Measurements from ENCODE around the gene FSTL4. TPM values are rescaled to one million over a fixed set of nuclear protein-coding genes. Genes with fewer than 3 reads are reported as not detected.

FSTL4 gene
- total RNA-seq, 3 donors from 2014 or later, result 0.42 to 1.7 (median 0.46) TPM

DNA sequence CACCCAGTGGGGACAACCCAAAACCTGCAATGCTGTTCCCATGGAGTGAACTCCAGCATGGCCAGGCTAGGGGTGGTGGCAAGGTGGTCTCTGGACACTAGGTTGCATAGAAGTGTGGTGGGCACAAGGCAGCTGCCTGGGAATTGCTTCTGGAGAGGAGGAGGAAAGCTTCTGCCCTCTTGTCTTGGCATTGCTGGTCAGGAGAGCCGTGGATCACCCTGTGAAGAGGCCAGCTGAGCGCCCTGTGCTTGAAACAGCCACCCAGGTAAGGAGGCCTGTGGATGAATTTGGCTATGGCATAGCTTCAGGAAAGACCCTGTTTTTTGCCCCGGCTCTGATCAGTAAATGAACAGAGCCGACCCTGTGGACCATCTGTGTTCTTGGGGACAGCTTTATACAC lies 287.4 kb downstream of the FSTL4 start:
- Mint-ChIP-seq H3K9me3 (no peaks in the 10 kb centered on the region), H3K4me1 (ENCODE audit: low read depth) (peaks cover 12% of the 10 kb centered on the region), H3K36me3 (ENCODE audit: insufficient read depth) (no peaks in the 10 kb centered on the region), H3K4me3 (no peak overlapping the region), H3K27me3 (ENCODE audit: low read depth) (no peaks in the 10 kb centered on the region)
- no peak for ATAC-seq
- no peak for DNase-seq

DNA sequence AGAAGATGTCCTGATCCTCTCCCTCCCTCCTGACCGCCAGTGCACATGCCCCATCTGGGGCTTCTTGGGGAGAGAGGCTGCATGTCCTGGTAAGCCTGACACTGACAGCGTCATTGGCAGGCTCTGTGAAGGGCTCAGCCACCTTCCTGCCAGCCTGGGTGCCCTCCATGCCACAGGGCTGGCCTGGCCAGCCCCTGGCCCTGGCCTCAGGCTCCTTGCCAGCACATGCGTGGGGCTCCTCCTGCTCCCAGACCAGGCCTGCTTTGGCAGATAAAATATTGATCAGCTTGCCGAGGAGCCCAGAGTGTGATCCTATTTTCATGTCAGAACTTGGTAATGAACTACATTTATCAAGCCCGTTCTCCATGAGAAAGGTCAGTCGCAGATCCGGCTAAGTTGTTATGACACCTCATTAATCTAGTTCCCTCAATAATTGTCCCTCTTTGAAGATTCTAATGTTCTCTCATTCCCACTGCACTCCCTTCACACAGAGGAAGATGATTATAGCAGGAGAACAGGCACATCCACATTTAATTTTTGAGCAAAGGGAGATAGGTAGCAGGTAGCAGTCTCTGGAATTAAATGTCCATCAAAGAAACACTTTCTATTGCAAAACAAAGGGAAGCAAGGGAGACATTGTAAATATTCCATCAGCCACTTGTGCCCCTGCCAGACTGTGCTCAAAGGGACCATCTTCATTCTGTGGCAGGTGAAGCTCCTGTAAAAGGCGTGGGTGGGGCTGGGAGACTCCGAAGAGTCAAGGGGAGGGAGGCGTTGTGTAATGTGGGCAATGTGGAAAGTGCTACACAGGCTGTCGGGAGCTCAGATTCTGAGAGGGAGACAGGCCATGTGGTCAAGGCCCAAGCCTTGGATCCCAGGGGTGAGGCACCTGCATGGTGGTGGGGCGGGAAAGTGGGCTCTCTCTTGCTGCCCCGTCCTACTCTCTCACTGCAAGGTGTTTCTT lies 288.6 kb downstream of the FSTL4 start:
- DNase-seq, result no peak
- H3K9me3 Mint-ChIP-seq, result no peaks in the 10 kb centered on the region
- no peaks in the 10 kb centered on the region for H3K36me3 Mint-ChIP-seq (ENCODE audit: insufficient read depth)
- no peak for ATAC-seq
- no peak overlapping the region for H3K4me3 Mint-ChIP-seq
- H3K27me3 Mint-ChIP-seq (ENCODE audit: low read depth), result no peaks in the 10 kb centered on the region
- H3K4me1 Mint-ChIP-seq (ENCODE audit: low read depth), result peaks cover 12% of the 10 kb centered on the region

DNA sequence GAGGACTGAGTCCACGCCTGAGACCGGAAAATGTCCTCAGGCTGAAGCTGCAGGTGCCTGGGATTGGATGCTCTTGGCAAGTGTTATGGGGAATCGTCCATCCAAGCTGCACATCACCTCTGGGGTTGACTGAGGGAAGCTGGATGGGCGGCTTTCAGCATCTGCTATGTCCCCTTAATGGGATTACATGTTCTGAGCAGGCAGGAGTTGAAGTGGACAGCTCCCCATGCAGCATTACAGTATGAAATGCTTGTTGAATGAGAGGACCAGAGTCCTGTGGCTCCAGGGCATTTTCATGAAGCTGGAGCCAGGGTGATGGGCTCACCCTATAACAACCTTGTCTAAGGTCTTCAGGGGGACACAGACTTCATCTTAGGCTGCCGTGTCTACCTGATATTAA lies 289.6 kb downstream of the FSTL4 start:
- H3K9me3 Mint-ChIP-seq, result no peaks in the 10 kb centered on the region
- no peak overlapping the region for H3K4me3 Mint-ChIP-seq
- DNase-seq (no peak), ATAC-seq (no peak)
- no peaks in the 10 kb centered on the region for H3K36me3 Mint-ChIP-seq (ENCODE audit: insufficient read depth)
- peaks cover 12% of the 10 kb centered on the region for H3K4me1 Mint-ChIP-seq (ENCODE audit: low read depth)
- H3K27me3 Mint-ChIP-seq (ENCODE audit: low read depth), result no peaks in the 10 kb centered on the region

DNA sequence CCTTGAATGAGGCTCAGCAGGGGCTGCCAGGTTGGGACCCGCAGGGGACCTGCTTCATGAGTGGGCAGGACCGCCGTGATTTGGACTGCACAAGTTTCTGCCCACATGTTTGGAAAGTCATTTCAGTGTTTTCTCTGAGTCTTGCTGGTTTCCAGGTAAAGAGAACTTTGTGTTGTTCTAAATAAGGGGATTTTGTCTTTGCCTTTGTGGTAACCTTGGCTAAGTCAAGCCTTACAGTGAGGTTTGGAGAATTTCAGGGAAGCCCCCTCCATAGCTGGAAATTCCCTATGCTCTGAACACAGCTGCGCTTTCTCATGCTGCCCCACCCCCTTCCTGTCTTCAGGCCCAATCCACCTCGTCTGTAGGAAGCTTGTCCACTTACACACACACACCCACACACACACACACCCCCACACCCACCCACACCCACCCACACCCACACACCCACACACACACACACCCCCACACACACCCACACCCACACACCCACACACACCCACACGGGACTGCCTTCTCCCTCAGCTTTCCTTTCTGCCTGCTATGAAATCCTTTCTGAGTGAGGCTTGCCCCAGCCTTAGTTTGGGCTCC lies 290.4 kb downstream of the FSTL4 start:
- H3K27me3 Mint-ChIP-seq (ENCODE audit: low read depth), result no peaks in the 10 kb centered on the region
- ATAC-seq (peak; percentile 68 to 76), DNase-seq (no peak)
- H3K4me3 Mint-ChIP-seq, result no peak overlapping the region
- H3K36me3 Mint-ChIP-seq (ENCODE audit: insufficient read depth), result no peaks in the 10 kb centered on the region
- H3K9me3 Mint-ChIP-seq, result no peaks in the 10 kb centered on the region
- peaks cover 12% of the 10 kb centered on the region for H3K4me1 Mint-ChIP-seq (ENCODE audit: low read depth)

DNA sequence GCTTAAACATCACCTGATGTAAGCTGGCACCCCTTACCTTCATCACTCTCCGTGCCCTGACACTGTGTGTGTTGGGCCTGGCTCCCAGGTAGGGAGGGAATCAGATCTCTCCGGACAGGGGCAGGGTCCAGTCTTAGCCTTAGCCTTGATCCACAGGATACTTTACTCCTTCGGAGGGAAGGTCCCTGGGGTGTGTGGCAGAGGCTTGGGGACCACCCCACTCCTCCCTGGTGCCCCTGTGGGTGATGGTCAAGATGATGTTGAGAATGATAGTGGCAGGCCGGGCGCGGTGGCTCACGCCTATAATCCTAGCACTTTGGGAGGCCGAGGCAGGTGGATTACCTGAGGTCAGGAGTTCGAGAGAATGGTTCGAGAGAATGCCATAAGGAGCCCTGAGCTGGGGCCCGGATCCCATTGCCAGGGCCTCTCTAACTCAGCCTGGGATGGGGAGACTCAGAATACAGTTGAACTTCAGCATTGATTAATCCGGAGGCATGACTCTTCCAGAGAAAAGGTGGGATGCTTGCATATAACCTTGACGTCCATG lies 291.0 kb downstream of the FSTL4 start:
- Mint-ChIP-seq H3K36me3 (ENCODE audit: insufficient read depth) (no peaks in the 10 kb centered on the region), H3K4me1 (ENCODE audit: low read depth) (peaks cover 12% of the 10 kb centered on the region), H3K4me3 (no peak overlapping the region), H3K9me3 (no peaks in the 10 kb centered on the region), H3K27me3 (ENCODE audit: low read depth) (no peaks in the 10 kb centered on the region)
- ATAC-seq (peak; percentile 4 to 12), DNase-seq (no peak)

DNA sequence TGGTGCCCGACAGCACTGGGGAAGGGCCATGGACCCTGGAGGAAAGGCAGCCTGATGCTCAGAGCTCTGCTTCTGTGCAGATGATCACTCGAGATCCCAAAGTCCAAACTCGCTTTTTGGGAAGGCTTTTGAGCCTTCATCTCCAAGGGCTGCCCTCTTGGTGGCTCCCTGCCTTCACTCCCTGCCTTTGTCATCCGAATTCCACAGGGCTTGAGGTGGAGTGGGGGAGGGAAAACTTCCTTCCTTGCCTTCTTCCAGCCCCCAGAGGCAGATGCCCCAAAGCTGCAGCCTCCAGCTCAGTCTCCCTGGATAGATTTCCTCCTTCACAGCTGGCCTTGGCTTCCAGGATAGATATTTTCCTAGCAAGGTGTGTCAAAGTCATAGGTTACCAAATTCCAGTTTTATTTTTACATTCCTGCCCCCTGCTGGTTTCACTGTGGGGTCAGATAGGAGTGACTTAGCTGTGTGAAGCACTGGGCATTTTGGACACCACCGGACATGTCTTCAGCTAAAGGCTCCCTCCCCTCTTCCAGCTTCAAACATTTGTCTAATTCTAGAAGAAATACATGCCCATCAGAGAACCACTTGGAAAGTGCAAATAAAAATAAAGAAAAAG lies 292.3 kb downstream of the FSTL4 start:
- Mint-ChIP-seq H3K4me1 (ENCODE audit: low read depth) (peaks cover 12% of the 10 kb centered on the region), H3K27me3 (ENCODE audit: low read depth) (no peaks in the 10 kb centered on the region), H3K36me3 (ENCODE audit: insufficient read depth) (no peaks in the 10 kb centered on the region), H3K4me3 (no peak overlapping the region), H3K9me3 (no peaks in the 10 kb centered on the region)
- DNase-seq (no peak), ATAC-seq (no peak)

DNA sequence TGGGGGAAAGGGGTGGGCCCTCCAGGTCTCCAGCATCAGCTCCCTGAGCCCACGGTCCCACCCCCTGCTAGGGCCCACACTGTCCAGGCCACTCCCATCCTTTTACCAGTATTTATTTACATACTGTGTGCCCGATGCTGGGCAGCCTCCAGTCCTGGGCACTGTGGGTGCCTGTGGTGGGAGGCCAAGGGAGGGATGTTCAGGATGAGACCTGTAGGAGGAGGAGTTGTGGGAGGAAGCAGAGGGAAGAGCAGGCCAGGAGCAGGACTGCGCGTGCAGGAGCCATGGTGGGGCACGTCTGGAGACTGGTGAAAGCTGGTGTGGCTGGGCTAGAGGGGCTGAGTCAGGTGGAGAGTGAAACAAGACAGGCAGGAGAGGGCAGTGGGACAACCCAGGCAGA lies 293.1 kb downstream of the FSTL4 start:
- Mint-ChIP-seq H3K9me3 (no peaks in the 10 kb centered on the region), H3K4me3 (no peak overlapping the region), H3K36me3 (ENCODE audit: insufficient read depth) (no peaks in the 10 kb centered on the region), H3K4me1 (ENCODE audit: low read depth) (peaks cover 12% of the 10 kb centered on the region), H3K27me3 (ENCODE audit: low read depth) (no peaks in the 10 kb centered on the region)
- no peak for DNase-seq
- ATAC-seq, result no peak

DNA sequence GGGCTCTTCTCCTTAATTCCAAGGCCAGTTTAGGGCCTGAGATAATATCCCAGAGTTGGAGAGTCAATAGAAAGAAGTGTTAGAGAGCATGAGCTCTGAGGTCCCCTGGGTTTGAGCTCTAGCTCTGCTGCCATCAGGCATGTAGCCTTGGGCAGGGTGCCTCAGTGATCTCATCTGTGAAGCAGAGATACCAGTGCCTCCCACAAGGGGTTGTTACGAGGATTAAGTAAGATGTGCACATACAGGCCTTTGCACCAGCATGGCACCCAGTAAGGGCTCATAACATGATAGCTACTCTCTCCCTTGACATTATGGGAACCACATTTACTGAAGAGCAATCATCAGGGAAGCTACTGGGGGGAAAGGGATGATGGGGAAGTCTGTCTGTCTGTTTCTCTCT lies 294.8 kb downstream of the FSTL4 start:
- no peak overlapping the region for H3K4me3 Mint-ChIP-seq
- H3K9me3 Mint-ChIP-seq, result no peaks in the 10 kb centered on the region
- no peaks in the 10 kb centered on the region for H3K36me3 Mint-ChIP-seq (ENCODE audit: insufficient read depth)
- DNase-seq (no peak), ATAC-seq (no peak)
- H3K27me3 Mint-ChIP-seq (ENCODE audit: low read depth), result no peaks in the 10 kb centered on the region
- H3K4me1 Mint-ChIP-seq (ENCODE audit: low read depth), result peaks cover 12% of the 10 kb centered on the region

DNA sequence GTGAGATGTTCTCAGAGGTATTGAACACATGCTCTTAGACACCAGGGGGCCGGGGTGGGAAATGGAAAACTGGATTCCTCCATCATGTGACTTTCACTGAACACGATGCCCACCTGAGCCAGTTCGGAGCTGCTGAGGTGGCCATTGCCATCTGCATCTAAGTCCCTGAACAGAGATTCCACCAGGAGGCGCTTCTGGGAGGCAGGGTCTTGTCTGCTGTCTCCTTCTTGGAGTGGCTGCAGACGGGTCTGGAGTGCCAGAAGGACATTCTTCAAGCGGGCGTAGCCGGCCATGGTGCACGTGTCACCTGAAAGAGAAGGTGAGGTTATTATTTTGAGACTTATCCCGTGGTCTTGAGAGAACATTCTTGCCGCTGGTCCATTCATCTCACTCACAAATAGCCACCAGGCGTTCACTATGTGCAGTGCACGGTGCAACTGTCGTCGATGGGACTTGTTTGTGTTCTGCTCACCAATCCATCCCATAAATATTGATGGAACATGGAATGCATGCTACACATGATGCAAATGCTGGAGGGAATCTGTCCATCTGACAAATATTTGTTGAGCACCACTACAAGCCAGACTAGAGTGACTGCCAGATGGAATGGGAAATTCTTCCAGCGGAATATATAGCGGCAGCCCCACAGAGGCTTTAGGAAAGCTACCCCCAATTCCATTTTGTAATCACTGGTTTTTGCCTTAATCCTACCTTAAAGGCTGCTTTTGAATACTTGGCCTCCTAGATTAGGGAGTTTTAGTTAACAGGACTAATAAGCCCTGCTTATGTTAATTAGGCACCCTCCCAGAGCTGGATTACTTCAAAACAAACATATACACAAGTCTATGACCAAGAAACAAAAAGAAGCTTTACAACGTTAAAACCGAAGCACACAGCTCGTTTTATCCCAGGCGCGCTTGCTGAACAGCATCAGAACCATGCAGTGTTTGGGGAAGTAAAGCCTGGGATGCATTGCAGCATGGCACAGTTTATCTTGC lies 295.7 kb downstream of the FSTL4 start:
- Mint-ChIP-seq H3K36me3 (ENCODE audit: insufficient read depth) (no peaks in the 10 kb centered on the region), H3K4me1 (ENCODE audit: low read depth) (peaks cover 5% of the 10 kb centered on the region), H3K27me3 (ENCODE audit: low read depth) (no peaks in the 10 kb centered on the region), H3K4me3 (no peak overlapping the region), H3K9me3 (no peaks in the 10 kb centered on the region)
- DNase-seq (no peak), ATAC-seq (no peak)

DNA sequence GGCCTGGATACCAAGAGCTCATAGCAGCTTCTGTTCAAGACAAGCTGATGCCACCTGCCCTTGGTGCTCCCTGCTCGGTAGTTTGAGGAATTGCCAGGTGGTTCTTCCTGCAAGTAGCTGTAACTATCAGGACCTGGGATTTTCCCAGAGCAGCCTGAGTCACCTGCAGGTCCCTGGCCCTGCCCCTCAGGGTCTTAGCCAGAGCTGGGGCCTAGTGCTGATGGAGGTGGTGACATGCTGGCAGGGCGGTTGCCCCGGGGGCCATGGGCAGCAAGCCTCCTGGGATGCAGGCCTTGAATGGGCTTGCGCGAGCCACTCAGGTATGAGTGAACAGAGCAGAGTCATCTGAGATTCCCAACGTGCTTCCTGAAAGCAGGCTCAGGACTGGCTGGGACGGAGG lies 298.3 kb downstream of the FSTL4 start:
- DNase-seq (no peak), ATAC-seq (no peak)
- no peaks in the 10 kb centered on the region for H3K36me3 Mint-ChIP-seq (ENCODE audit: insufficient read depth)
- H3K4me1 Mint-ChIP-seq (ENCODE audit: low read depth), result no peaks in the 10 kb centered on the region
- no peak overlapping the region for H3K4me3 Mint-ChIP-seq
- H3K27me3 Mint-ChIP-seq (ENCODE audit: low read depth), result peaks cover 2% of the 10 kb centered on the region
- no peaks in the 10 kb centered on the region for H3K9me3 Mint-ChIP-seq

DNA sequence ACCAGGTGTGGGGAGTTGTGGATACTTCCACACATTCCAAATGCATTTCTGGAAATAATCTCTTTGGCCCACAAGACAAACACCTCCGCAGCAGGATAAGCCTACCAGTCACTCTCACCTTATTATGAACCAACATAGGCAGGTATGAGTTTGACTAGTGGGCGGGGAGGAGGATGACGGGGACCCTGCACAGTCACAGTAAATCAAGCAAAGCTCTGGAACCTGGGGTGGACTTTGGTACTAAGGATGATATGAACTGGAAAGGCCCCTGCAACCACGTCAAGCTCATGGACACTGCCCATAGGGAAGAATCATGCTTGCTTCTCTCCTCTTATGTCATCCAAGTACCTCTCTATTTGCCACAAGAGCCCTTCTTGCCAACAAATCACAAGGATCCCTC lies 301.2 kb downstream of the FSTL4 start:
- H3K4me1 Mint-ChIP-seq (ENCODE audit: low read depth), result no peaks in the 10 kb centered on the region
- H3K36me3 Mint-ChIP-seq (ENCODE audit: insufficient read depth), result no peaks in the 10 kb centered on the region
- no peak for ATAC-seq
- H3K4me3 Mint-ChIP-seq, result no peak overlapping the region
- H3K9me3 Mint-ChIP-seq, result no peaks in the 10 kb centered on the region
- no peak for DNase-seq
- peaks cover 2% of the 10 kb centered on the region for H3K27me3 Mint-ChIP-seq (ENCODE audit: low read depth)

DNA sequence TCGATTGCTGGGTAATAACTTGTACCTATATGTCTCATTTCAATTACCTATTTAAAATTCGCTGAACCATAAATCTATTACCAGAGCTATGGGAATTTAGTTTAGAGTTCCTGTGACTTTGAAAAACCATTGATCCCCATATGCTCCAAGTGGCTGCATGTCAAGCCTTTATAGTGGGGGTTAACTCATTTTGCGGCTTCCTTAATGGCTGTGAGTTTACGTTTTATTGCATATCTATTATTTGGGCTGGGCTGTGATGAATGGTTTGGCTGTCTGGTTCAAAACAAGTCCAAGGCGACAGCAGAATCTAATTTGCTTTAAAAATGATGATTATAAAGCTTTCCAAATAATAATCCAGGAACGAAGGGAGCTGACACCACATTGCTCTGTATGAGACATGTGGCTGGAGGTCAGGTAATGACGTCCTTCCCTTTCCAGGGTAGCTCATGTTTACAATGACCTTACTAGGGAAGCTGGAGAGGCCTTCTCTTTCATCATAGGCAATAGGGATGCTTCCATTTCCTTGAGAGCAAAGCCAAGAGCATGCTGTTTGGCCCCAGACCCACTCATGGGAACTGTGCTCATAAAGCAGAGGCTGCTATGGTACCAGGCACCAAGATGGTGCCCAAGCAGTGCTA lies 302.2 kb downstream of the FSTL4 start:
- DNase-seq (no peak), ATAC-seq (no peak)
- no peaks in the 10 kb centered on the region for H3K4me1 Mint-ChIP-seq (ENCODE audit: low read depth)
- no peaks in the 10 kb centered on the region for H3K36me3 Mint-ChIP-seq (ENCODE audit: insufficient read depth)
- peaks cover 2% of the 10 kb centered on the region for H3K27me3 Mint-ChIP-seq (ENCODE audit: low read depth)
- no peak overlapping the region for H3K4me3 Mint-ChIP-seq
- H3K9me3 Mint-ChIP-seq, result no peaks in the 10 kb centered on the region

DNA sequence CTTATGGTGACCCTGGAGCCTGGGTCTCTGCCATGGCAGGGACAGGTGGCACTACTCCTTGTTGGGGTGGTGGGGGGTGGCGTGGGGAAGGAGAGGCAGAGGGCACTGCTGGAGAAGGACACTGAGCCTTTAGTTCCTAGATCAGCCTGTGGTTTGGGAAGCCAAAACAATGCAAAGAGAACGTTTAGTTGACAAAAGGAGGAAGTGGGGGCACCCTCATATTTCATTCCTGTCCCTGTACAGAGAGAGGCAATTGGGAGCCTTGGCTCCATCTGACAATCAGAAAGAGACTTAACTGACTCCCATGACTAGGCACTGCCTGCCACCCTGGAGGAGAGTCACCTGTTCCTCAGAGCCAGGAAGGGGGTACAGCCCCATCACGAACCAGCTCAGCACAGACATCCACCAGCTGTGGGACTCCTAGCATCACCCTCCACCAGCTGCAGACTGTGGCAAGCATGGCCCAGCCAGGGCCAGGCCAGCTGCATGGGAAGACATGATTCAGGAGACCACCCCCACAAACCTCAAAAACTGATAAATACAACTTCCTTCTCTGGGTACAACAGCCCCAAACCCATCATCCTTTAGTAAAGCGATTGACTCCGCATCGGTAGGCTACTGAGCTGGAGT lies 303.1 kb downstream of the FSTL4 start:
- Mint-ChIP-seq H3K27me3 (ENCODE audit: low read depth) (peaks cover 2% of the 10 kb centered on the region), H3K9me3 (no peaks in the 10 kb centered on the region), H3K4me1 (ENCODE audit: low read depth) (no peaks in the 10 kb centered on the region), H3K36me3 (ENCODE audit: insufficient read depth) (no peaks in the 10 kb centered on the region), H3K4me3 (no peak overlapping the region)
- ATAC-seq (no peak), DNase-seq (no peak)

All from activated T-cell treated with anti-CD3 and anti-CD28 coated beads, Interleukin-2, amount 50 U/mL, for 4 hours (primary cell).